T-helper 2 cell (primary cell): ENCODE measurements around the gene ATG5.
"Not testable (repeated sequence)": the region's sequence is repeated elsewhere in the genome, so short reads cannot be mapped to it uniquely, and the experiment has no call there.

Source experiments
- DNase-seq, 5 experiments: peaks; one replicate each; pipeline versions ENCODE4 v3.0.0 to v3.0.0-alpha.2; 2012 to 2022

The ATG5 gene

DNA sequence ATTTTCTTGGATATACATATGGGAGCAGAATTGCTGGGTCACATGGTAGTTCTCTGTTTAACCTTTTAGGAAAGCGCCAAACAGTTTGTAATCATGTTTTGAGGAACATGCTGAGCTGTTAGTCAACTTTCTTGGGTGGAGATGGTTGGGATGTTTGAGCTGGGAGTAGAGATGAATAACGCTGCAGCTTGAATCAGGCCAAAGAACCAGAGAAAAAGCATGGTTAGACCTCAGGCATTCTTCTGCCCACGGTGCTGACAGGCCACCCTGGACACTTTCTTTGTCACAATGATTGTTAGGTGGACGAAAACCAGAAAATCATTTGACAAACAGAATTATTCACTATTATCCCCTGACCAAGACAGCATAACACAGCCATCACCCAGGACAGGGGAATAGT, 172.6 kb downstream of the ATG5 start:
- DNase-seq = no peak

DNA sequence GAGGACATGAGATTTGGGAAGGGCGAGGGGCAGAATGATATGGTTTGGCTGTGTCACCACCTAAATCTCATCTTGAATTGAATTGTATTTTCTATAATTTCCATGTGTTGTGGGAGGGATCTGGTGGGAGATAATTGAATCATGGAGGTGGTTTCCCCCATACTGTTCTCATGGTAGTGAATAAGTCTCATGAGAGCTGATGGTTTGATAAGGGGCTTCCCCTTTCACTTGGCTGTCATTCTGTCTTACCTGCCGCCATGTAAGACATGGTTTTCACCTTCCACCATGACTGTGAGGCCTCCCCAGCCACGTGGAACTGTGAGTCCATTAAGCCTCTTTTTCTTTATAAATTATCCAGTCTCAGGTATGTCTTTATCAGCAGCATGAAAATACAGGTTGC, 173.1 kb downstream of the ATG5 start:
- not testable (repeated sequence) for DNase-seq

DNA sequence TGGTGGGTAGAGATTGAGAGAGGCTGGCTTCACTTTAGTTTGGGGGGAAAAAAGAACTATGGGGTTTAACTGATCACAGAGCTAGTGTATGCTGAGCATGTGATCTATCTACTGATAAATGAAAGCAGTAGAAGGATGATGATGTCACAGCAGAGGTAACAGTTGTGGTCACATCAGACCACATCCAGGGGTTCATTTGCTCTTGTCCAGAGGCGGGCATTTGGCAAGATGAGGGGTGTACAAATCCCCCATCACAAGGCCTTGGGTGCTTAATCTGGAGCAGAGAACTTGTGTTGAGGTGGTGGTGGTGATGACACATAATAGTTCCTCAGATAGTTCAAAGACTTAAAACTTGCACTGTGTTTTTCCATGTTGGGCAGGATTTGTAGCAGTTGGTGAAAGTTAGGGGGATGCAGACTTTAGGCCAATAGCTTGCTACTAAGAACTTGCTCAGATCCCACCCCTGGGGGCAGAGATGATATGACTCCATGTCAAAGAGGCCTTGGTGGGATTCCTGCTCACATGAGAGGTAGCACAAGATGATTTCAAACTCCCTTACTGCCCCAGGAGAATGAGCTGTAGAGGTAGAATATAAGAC, 176.0 kb downstream of the ATG5 start:
- DNase-seq = peak in 2 of 5 experiments; percentile 38 to 84

DNA sequence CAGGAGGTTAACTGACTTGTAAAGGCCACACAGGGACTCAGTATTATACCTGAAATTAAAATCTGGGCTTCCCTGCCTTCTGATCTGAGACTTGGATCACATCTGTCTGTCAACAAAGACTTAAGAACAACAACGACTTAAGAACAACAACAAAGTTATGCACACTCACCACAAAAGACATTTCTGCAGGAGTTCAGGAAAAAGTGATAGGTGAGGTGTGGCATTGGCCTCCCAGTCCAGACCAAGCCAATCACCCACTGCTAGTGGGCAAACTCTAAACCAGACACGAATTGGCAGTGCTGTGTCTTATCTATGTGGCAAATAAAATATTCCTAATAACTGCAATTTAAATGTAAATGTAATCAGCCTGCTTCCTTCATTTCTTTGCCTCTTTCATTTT, 178.1 kb downstream of the ATG5 start:
- DNase-seq = no peak

DNA sequence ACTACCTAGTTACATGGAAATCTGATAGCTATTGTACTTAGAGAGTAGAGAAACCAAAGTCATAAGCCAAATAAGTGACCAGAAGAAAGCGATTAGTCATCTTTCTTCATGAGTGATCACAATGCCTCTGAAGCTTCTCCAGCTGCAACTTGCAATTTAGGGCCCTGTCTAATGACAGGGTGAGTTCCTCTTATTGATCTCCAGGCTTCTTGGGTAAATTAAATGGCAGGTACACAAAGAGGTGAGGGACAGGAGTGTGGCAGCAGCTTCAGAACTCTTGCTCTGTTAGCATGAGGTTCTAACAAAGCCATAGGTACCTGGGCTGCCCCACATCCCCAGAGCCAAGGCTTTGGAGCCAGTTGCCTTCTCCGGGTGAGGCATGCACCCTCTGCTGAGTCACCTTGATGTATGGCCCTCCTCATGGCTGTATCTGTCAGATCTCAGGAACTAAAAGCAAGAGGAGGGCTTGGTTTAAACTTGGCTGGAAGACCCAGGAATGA, 178.7 kb downstream of the ATG5 start:
- DNase-seq = no peak

DNA sequence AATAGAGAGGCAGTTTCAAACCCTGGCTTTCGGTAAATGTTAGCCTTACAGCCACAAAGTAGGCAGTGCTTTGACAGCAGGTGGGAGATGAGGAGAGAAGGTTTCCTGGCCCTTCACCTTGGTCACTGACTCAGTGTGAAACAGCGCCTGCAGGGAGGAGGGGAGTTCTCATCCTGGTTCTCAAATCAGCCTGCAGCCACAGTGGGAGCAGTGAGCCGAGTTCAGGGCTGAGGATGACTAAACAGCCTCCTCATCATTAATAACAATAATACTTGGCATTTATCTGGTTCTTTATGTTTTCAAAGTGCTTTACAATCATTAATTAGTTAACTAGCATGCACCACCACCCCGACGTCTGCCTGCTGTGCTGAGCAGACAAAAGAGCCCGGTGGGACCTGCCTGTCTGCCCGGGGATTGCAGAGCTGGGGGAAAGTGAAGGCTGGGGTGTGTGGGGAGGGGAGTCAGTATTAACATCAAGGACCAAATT, 179.8 kb downstream of the ATG5 start:
- DNase-seq = peak in 1 of 5 experiments; percentile 41

DNA sequence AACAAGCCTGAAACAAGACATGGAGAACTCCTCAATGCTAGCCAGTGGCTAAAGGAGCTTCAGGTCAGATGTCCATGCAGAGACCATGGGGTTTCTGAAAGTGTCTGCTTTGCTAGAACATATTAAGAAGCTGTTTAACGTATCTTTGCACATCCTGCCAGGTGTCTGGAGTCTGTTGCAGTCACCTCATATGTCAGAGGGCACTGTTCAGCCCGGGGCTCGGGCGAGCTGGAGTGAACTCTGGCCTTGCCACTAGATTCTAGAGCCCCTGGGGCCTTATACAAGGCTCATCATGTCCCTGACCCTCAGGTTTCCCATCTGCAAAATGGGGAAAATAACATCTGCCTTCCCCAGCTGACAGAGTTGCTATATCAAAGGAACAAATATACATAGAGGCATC, 180.4 kb downstream of the ATG5 start:
- no peak for DNase-seq

DNA sequence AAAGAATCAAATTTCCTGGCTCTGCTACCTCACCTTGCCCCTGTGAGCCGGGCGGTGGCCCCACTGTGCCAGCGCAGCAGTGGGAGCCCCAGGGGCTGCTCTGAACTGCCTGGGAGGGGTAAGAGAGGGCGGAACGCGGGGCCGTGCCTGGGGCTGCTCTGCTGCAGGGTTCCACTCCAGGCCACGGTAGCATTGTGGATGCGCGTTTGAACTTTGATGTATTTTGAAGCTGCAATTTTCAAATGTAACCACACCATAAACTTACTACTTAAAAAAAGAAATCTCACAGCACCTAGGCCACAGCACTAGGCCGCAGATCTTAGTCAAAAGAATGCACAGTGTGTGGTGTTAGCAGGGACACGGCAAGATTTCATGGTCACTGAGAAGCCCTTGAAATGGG, 181.9 kb downstream of the ATG5 start:
- no peak for DNase-seq

DNA sequence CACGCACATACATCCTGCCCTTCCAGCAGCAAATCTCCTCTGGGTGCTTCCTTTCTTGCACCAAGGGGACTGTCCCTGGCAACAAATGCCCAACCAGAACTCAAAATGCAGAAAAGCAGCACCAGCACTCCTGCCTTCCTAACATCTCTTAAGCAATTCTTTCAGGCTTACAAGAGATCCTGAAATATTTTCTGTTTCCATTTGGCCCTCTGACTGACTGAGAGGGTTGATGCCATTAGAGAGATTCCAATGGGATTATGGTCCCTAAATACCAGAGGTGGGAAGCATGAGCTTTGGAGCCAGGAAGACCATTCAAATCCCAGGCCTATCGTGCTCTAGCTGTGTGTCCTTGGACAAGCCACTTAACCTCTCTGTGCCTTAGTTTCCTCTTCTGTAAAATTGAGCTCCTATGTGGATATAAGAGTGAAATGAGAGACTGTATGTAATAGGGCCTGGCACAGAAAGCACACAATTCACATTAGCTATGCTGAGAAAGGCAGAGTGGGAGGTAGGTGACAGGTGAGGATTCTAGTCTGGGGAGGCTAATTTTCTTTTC, 182.6 kb downstream of the ATG5 start:
- no peak for DNase-seq

DNA sequence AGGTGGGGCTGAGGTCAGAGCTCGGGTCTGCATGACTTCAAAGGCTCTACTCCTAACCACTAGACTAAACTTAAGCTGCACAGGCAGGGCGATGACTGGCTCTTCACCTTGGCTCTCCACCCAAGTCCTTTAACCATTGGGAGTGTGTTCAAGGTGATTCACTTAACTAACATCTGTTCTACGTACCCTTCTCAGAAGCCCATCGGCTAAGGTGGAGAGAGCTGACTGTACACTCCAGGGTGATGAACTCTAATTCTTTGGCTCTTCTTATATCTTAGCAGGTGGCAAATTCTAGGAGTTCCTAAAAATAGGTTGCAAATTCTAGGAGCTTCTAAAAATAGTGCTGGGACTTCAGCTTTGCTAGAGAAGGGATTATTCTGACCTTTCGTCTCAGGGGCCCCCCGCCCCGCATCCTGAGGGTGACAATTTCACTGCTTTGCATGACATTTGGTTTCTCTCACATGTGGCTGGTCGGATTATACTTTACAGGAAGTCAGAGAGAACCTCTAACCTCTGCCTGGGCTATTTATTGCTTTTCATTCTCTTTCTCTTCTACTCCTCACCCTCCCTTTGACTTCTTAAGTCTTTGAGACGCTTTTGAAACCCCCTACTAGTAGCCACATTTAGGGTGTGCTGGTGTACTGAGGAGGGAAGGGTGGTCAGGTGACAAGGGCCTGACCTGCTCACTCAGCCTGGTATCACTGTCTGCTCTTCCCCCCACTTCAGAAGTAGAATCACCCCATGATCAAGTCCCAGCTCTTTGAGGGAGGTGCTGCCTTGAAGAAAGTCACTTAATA, 183.9 kb downstream of the ATG5 start:
- DNase-seq = peak in 2 of 5 experiments; percentile 39 to 68

DNA sequence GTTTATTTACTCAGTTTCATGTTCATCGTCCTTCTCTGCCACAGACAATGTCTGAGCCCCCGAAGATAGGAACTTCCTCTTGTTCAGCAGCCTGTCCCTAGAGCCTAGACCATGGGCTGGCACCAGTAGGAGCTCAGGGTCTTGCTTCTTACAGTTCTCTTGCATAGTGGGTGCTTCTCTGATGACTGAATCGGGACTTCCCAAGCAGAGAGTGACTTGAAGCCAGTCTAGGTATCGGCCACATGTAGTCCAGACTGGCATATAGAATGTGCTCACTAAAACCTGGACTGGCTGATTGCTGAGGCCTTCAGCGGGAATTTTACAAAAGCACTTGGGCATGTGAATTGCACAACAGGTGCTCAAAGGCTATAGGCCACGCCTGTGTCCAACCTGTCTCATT, 187.4 kb downstream of the ATG5 start:
- no peak for DNase-seq

DNA sequence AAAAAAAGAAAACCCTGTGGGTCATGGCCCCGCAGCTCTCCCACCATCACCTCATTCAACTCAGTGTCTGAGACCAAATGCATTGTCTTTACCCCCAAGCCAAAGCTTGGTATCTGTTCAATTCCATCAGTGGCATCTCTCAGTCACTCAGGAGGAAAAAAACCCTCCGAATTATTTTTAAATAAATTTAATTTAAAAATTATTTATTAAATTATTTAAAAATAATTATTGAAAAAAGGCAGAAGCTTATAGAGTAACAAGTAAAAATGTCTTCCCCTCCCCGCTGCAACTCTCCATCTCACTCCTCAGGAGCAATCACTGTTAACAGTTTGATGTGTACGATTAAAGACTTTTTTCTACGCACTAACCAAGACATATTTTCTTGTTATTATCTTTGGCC, 188.7 kb downstream of the ATG5 start:
- no peak for DNase-seq

DNA sequence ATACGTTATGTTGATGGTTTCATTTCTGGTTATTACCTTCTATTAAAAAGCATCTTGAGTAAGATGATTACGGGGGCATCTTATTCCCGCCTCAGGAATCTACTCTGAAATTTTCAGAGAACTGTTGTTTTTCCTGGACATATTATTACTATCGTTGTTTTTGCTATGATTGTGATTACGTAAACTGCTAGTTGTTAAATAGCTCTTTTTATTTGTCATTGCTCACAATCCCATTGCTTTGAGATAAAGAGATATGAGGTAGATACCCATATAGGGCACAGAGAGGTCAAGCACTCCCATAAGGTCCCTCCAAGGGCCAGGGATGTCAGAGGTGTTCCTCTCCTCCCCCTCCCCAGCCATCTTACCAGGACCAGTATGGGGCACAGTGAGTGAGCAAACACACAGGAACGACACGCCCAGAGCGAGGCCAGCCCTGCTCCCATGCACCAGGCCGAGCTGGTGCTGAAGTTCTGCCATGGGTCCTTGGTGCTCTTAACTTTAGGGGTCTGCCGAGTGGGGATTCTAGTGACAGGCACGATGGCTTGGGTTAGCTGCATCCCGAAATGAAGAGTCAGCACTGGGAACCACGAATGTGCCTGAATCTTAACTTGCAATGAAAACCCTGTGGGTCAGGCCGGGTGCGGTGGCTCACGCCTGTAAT, 189.5 kb downstream of the ATG5 start:
- no peak for DNase-seq

DNA sequence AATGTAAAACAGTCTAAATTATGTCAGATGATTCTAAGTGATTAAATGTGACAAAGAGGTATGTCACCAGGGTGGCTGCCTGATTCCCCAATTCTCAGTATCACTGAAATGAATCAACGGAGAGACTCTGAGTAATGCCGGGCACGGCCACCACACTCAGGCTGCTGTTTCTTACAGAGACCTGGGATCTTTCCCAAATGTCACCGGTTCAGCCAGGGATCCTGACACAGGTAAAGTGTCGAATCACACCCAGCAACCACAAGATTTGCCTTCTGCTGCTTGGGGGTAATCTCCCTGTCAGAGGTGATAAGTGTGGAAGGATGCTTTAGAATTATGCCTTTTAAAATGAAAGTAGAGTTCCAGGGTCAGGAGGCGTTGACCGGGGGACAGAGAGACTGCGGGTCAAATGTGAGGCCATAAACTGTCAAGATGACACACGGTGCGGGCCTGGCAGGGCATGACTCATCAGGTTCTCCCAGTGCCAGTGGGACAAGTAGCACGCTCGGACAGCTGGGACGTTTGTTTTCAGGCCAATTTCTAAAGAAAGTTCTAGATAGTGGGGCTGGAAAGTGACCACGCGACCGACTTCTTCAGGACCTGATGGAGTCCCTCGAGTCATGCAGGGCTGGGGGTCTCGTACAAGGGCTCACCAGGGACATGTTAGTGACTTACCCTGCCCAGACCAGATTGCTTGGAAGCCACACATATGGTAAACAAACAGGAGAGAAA, 190.5 kb downstream of the ATG5 start:
- no peak for DNase-seq
